ENCODE results near the gene NCL.
"Not testable (repeated sequence)": the region's sequence is repeated elsewhere in the genome, so short reads cannot be mapped to it uniquely, and the experiment has no call there.

Gene NCL

GRCh38 chr2:231411237-231411636, 53.0 kb downstream of the NCL start:
- no peak for DNase-seq (ENCODE audit: low spot score)
- TF ChIP-seq, protein P1, sequence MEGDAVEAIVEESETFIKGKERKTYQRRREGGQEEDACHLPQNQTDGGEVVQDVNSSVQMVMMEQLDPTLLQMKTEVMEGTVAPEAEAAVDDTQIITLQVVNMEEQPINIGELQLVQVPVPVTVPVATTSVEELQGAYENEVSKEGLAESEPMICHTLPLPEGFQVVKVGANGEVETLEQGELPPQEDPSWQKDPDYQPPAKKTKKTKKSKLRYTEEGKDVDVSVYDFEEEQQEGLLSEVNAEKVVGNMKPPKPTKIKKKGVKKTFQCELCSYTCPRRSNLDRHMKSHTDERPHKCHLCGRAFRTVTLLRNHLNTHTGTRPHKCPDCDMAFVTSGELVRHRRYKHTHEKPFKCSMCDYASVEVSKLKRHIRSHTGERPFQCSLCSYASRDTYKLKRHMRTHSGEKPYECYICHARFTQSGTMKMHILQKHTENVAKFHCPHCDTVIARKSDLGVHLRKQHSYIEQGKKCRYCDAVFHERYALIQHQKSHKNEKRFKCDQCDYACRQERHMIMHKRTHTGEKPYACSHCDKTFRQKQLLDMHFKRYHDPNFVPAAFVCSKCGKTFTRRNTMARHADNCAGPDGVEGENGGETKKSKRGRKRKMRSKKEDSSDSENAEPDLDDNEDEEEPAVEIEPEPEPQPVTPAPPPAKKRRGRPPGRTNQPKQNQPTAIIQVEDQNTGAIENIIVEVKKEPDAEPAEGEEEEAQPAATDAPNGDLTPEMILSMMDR (IDR thresholded peaks at IDR 0.05; ENCODE audit: extremely low read depth, missing control alignments), result no peak

- TF ChIP-seq, protein P1 (IDR thresholded peaks at IDR 0.05; ENCODE audit: extremely low read depth, missing control alignments), result no peak
- DNase-seq (ENCODE audit: low spot score), result no peak
These were observed 53.8 kb downstream of the NCL start for GRCh38 chr2:231410293-231411004.

- TF ChIP-seq, protein P1 (IDR thresholded peaks at IDR 0.05; ENCODE audit: extremely low read depth, missing control alignments), result no peak
- no peak for DNase-seq (ENCODE audit: low spot score)
These were observed 54.5 kb downstream of the NCL start for GRCh38 chr2:231409776-231410175.

DNA sequence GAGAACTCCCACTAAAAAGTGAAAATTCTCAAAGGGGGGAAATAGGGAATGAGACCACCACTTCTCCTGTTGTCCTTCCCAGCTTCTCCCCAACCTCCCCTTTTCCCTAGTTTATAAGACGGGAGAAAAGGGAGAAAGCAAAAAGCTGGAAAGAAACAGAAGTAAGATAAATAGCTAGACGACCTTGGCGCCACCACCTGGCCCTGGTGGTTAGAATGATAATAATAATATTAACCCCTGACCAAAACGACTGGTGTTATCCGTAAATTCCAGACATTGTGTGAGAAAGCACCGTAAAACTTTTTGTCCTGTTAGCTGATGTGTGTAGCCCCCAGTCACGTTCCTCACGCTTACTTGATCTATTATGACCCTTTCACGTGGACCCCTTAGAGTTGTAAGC, 56.0 kb downstream of the NCL start:
- not testable (repeated sequence) for DNase-seq (ENCODE audit: low spot score)

DNA sequence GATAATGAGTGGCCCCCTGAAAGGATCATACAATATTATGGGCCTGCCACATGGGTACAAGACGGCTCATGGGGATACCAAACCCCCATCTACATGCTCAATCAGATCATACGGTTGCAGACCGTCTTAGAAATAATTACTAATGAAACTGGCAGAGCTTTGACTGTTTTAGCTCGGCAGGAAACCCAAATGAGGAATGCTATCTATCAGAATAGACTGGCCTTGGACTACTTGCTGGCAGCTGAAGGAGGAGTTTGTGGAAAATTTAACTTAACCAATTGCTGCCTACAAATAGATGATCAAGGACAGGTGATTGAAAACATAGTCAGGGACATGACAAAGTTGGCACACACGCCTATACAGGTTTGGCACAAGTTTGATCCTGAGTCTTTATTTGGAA, 56.6 kb downstream of the NCL start:
- DNase-seq (ENCODE audit: low spot score), result not testable (repeated sequence)

DNA sequence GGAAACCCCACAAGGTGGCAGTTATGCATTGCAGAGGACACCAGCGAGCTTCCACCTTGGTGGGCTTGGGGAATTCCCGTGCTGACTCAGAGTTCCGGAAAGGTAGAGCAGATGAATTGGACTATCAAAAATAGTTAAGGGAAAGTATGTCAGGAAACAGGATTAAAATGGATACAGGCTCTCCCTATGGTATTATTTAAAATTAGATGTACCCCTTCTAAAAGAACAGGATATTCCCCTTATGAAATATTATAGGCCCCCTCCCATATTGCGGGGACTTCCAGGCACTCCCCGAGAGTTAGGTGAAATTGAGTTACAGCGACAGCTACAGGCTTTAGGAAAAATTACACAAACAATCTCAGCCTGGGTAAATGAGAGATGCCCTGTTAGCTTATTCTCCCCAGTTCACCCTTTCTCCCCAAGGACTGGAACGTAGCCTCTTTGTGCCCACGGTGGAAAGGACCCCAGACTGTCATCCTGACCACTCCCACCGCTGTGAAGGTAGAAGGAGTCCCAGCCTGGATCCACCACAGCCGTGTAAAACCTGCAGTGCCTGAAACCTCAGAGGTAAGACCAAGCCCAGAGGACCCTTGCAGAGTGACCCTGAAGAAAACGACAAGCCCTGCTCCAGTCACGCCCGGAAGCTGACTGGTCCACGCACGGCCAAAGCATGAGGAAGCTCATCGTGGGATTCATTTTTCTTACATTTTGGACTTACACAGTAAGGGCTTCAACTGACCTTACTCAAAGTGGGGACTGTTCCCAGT, 58.5 kb downstream of the NCL start:
- TF ChIP-seq, protein P1 (IDR thresholded peaks at IDR 0.05; ENCODE audit: extremely low read depth, missing control alignments), result peak; percentile 14
- DNase-seq (ENCODE audit: low spot score), result not testable (repeated sequence)

GRCh38 chr2:231404183-231404578, 60.1 kb downstream of the NCL start:
- not testable (repeated sequence) for DNase-seq (ENCODE audit: low spot score)
